Retinal pigment epithelial cell (primary cell): ENCODE data around the gene TBL1Y.
"Not testable (repeated sequence)": the region's sequence is repeated elsewhere in the genome, so short reads cannot be mapped to it uniquely, and the experiment has no call there.

Source experiments
- DNase-seq: peaks from one replicate; pipeline ENCODE4 v3.0.0-alpha.2; 2010; ENCODE audit warnings: low read depth
- H3K4me3 ChIP-seq: 2 replicates; pipeline ENCODE4 v1.5.1; 2011; ENCODE audit warnings: mild to moderate bottlenecking, low read length, control low read depth, moderate library complexity
- CTCF ChIP-seq: conservative IDR thresholded peaks from 2 replicates; pipeline ENCODE4 v1.5.1; 2011; ENCODE audit warnings: low read depth, low read length, control low read depth, inconsistent platforms

The TBL1Y gene

DNA sequence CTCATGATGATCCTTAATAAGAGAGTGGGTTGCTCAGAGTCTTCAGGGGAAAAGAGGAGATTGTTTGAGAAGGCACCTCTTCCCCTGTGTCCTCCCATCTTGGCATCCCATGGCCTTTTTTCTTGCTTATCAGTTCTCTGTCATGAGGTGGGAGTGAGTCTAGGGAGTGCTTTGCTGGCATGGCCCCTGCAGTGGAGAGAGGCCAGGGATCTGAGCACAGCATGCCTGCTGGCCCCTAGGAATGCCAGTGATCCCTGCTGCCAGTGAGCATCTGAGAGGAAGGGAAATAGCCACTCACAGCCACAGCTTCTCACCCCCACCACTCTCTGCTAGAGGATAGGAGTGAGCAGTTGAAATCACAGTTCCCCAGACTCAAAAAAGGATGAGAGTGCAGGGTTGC, 168.2 kb downstream of the TBL1Y start:
- DNase-seq, result no peak
- no peak for TF ChIP-seq CTCF
- no peak overlapping the region for H3K4me3 ChIP-seq

DNA sequence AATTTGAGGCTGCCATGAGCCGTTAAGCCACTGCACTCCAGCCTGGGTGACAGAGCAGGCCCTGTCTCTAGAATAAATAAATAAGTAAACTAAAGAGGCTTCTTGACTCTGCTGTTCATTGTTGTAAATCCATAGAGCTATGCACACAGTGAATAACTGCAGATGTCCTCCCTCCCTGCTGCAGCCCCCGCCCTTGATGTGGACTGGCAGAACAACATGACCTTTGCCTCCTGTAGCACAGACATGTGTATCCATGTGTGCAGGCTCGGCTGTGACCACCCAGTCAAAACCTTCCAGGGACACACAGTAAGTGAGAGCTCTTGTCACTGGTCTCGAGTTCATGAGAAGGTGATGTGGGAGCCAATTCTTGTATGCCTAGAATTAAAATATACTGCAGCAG, 170.1 kb downstream of the TBL1Y start:
- not testable (repeated sequence) for DNase-seq

GRCh38 chrY:7085606-7086005, 175.1 kb downstream of the TBL1Y start:
- H3K4me3 ChIP-seq, result no peak overlapping the region
- no peak for TF ChIP-seq CTCF
- no peak for DNase-seq

More for the DNA sequence above, 170.1 kb downstream of the TBL1Y start:
- H3K4me3 ChIP-seq, result not testable (repeated sequence)

- no peak overlapping the region for H3K4me3 ChIP-seq
- no peak for DNase-seq
- no peak for TF ChIP-seq CTCF
These were observed 182.3 kb downstream of the TBL1Y start for GRCh38 chrY:7092836-7093235.

DNA sequence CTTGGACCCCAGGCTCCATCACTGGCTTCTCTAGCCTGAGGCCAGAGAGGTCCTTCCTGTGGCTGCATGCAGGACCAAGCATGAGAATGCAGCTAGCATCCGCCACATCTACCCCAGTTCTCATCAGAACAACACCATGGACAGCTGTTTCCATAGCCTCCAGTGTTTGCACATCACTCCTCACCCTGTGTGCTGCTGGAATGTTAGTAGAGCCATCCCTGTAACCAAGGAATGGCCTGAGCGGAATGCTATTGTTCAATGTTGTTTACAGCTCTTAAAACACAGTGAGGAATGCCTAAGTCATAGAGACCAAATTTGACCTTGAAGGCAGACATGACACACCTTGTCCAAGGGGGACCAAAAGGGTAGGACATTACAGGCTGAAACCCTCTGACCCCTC, 183.9 kb downstream of the TBL1Y start:
- TF ChIP-seq CTCF, result no peak
- no peak overlapping the region for H3K4me3 ChIP-seq
- DNase-seq, result no peak

DNA sequence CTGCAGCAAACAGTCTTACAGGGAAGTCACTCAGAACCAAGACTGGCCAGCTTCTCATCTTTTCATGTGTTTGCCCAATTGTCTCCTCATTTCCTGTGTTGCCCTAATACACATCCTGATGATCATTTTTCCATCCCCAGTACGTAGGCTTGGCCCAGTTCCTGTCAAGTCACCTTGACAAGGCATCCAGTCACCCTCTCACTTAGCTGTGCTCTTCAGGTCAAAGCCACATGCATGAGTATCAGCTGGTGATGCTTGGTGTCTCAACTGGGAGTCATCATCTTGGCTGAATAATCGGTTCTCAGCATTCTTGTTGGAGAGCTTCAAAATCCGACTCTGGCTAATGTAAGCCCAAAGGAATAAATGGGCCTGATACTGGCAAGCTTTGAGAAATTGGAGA, 186.5 kb downstream of the TBL1Y start:
- DNase-seq, result no peak
- no peak overlapping the region for H3K4me3 ChIP-seq
- no peak for TF ChIP-seq CTCF

- no peak for TF ChIP-seq CTCF
- no peak for DNase-seq
These were observed 189.2 kb downstream of the TBL1Y start for GRCh38 chrY:7099742-7100141.

GRCh38 chrY:7102680-7103079, 192.2 kb downstream of the TBL1Y start:
- no peak for TF ChIP-seq CTCF
- DNase-seq, result no peak
- no peak overlapping the region for H3K4me3 ChIP-seq

More at GRCh38 chrY:7099742-7100141, 189.2 kb downstream of the TBL1Y start:
- no peak overlapping the region for H3K4me3 ChIP-seq
